Activated CD8-positive, alpha-beta memory T cell treated with anti-CD3 and anti-CD28 coated beads, Interleukin-2, amount 50 U/mL, for 1 hour (primary cell): ENCODE measurements around the gene BMPR1A.

ENCODE experiments used
- DNase-seq: peaks from one replicate; pipeline ENCODE4 v3.0.0-alpha.2; 2020; ENCODE audit errors: extremely low read depth

Gene BMPR1A

GRCh38 chr10:86802473-86803108 is 46.2 kb downstream of the BMPR1A start:
- DNase-seq = no peak

GRCh38 chr10:86803156-86803555 is 46.7 kb downstream of the BMPR1A start:
- DNase-seq = no peak

GRCh38 chr10:86804805-86805204 is 48.4 kb downstream of the BMPR1A start:
- DNase-seq = no peak

GRCh38 chr10:86813101-86813500 is 56.7 kb downstream of the BMPR1A start:
- no peak for DNase-seq

GRCh38 chr10:86813982-86814381 is 57.6 kb downstream of the BMPR1A start:
- DNase-seq = no peak

GRCh38 chr10:86815035-86815617 is 58.7 kb downstream of the BMPR1A start:
- no peak for DNase-seq

GRCh38 chr10:86815640-86816039 is 59.2 kb downstream of the BMPR1A start:
- no peak for DNase-seq

GRCh38 chr10:86817246-86817645 is 60.8 kb downstream of the BMPR1A start:
- no peak for DNase-seq

- DNase-seq = no peak
Measured at GRCh38 chr10:86819567-86819966, 63.1 kb downstream of the BMPR1A start.

GRCh38 chr10:86820509-86820908 is 64.1 kb downstream of the BMPR1A start:
- DNase-seq = no peak

GRCh38 chr10:86821388-86821999 is 65.1 kb downstream of the BMPR1A start:
- no peak for DNase-seq

- DNase-seq = no peak
Measured at GRCh38 chr10:86823565-86823964, 67.1 kb downstream of the BMPR1A start.

- DNase-seq = no peak
Measured at GRCh38 chr10:86824151-86824550, 67.7 kb downstream of the BMPR1A start.

GRCh38 chr10:86825366-86825765 is 68.9 kb downstream of the BMPR1A start:
- DNase-seq = no peak

- DNase-seq = no peak
Measured at GRCh38 chr10:86827639-86828038, 71.2 kb downstream of the BMPR1A start.

GRCh38 chr10:86828145-86828544 is 71.7 kb downstream of the BMPR1A start:
- no peak for DNase-seq

GRCh38 chr10:86829472-86829871 is 73.1 kb downstream of the BMPR1A start:
- DNase-seq = no peak

- no peak for DNase-seq
Measured at GRCh38 chr10:86830043-86830591, 73.7 kb downstream of the BMPR1A start.

- no peak for DNase-seq
Measured at GRCh38 chr10:86833969-86834368, 77.5 kb downstream of the BMPR1A start.

GRCh38 chr10:86836044-86836443 is 79.6 kb downstream of the BMPR1A start:
- DNase-seq = no peak

GRCh38 chr10:86837663-86838062 is 81.2 kb downstream of the BMPR1A start:
- no peak for DNase-seq

- no peak for DNase-seq
Measured at GRCh38 chr10:86840498-86840897, 84.1 kb downstream of the BMPR1A start.

GRCh38 chr10:86846088-86846487 is 89.7 kb downstream of the BMPR1A start:
- DNase-seq = no peak
